Measurements from ENCODE around the gene RUFY3. TPM values are rescaled to one million over a fixed set of nuclear protein-coding genes. Genes with fewer than 3 reads are reported as not detected.

Gene RUFY3
- total and polyA plus RNA-seq, 9 of the 15 experiments (the other 6 are each of a cell fraction or from before 2014, with no cell fraction given) = 4.2 to 31.1 (median 21.5) TPM

- no peak for TF ChIP-seq MAFK (IDR thresholded peaks at IDR 0.05; ENCODE audit: low read length)
- TF ChIP-seq EP400 (IDR thresholded peaks at IDR 0.05) = no peak
- no peak for TF ChIP-seq ZMIZ1 (IDR thresholded peaks at IDR 0.05; ENCODE audit: low read depth in 2 of 2, low read length in 2 of 2)
- no peak for TF ChIP-seq KLF10 (CRISPR knock-in tag; IDR thresholded peaks at IDR 0.05)
- no peak for TF ChIP-seq ARID3A (IDR thresholded peaks at IDR 0.05; ENCODE audit: borderline replicate concordance, low read depth, low read length)
- no peak for TF ChIP-seq MCM5 (IDR thresholded peaks at IDR 0.05; ENCODE audit: low read depth)
- no peak for TF ChIP-seq MTA1 (IDR thresholded peaks at IDR 0.05; ENCODE audit: borderline replicate concordance)
- TF ChIP-seq HLTF (IDR thresholded peaks at IDR 0.05) = peak; percentile 66; the same call in 1 of the 2 replicates
- TF ChIP-seq CCAR2 (IDR thresholded peaks at IDR 0.05; ENCODE audit: low read depth, low read length) = no peak
- peak; percentile 53; the same call in 1 of the 2 replicates for TF ChIP-seq ZBTB2 (IDR thresholded peaks at IDR 0.05)
- TF ChIP-seq STAT5A (IDR thresholded peaks at IDR 0.05; ENCODE audit: borderline replicate concordance, low read length) = no peak
- TF ChIP-seq, protein P1, sequence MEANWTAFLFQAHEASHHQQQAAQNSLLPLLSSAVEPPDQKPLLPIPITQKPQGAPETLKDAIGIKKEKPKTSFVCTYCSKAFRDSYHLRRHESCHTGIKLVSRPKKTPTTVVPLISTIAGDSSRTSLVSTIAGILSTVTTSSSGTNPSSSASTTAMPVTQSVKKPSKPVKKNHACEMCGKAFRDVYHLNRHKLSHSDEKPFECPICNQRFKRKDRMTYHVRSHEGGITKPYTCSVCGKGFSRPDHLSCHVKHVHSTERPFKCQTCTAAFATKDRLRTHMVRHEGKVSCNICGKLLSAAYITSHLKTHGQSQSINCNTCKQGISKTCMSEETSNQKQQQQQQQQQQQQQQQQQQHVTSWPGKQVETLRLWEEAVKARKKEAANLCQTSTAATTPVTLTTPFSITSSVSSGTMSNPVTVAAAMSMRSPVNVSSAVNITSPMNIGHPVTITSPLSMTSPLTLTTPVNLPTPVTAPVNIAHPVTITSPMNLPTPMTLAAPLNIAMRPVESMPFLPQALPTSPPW (CRISPR knock-in tag; IDR thresholded peaks at IDR 0.05) = no peak
- TF ChIP-seq ATF7 (IDR thresholded peaks at IDR 0.05) = no peak
- TF ChIP-seq NR2F6 (CRISPR knock-in tag; IDR thresholded peaks at IDR 0.05) = no peak
- TF ChIP-seq EHMT2 (IDR thresholded peaks at IDR 0.05) = 0 out of 2 replicates have a peak, but pooled peaks have one; percentile 9
- TF ChIP-seq DEAF1 (CRISPR knock-in tag; IDR thresholded peaks at IDR 0.05) = no peak
- no peak for TF ChIP-seq ARID2 (IDR thresholded peaks at IDR 0.05)
- no peak for TF ChIP-seq KDM2B (CRISPR knock-in tag; IDR thresholded peaks at IDR 0.05)
- TF ChIP-seq BRD9 (IDR thresholded peaks at IDR 0.05; ENCODE audit: low read depth, partially characterized antibody) = no peak
- TF ChIP-seq FOXJ3 (CRISPR knock-in tag; IDR thresholded peaks at IDR 0.05) = no peak
- TF ChIP-seq LCOR (CRISPR knock-in tag; IDR thresholded peaks at IDR 0.05) = no peak
Observed at GRCh38 chr4:70688795-70689231, 33.0 kb upstream of the RUFY3 start (continued).

All from K562 (cell line).